Omental fat pad (tissue), 4 donors: Measurements from ENCODE around the gene ERI3. TPM values are rescaled to one million over a fixed set of nuclear protein-coding genes. Genes with fewer than 3 reads are reported as not detected.

Source experiments
- ATAC-seq: fragments of 150-250 bp; one replicate; pipeline ENCODE4 v1.9.1; 2016; ENCODE audit warnings: mild to moderate bottlenecking, moderate library complexity; ENCODE audit not compliant: low FRiP score
- DNase-seq: peaks from one replicate; pipeline ENCODE4 v3.0.0-alpha.2; 2019; ENCODE audit warnings: low spot score
- total RNA-seq, 4 donors: library from RNA; depleted of rRNA; stranded (reverse); fragments of >200 nt; gene quantifications; one replicate each; pipeline ENCODE4 v1.1.0, GENCODE V29; 2016
- TF ChIP-seq, protein P1 (sequence below), 3 donors: fragments of 450-650 bp; IDR thresholded peaks; one replicate each; pipeline ENCODE4 v1.5.1; 2016 to 2017; ENCODE audit warnings: antibody characterized with exemption in 3 of 3, mild to moderate bottlenecking in 3 of 3, moderate library complexity in 2 of 3

The ERI3 gene
- total RNA-seq, 4 donors from 2014 or later = 27.6 to 36.3 (median 31.2) TPM

DNA sequence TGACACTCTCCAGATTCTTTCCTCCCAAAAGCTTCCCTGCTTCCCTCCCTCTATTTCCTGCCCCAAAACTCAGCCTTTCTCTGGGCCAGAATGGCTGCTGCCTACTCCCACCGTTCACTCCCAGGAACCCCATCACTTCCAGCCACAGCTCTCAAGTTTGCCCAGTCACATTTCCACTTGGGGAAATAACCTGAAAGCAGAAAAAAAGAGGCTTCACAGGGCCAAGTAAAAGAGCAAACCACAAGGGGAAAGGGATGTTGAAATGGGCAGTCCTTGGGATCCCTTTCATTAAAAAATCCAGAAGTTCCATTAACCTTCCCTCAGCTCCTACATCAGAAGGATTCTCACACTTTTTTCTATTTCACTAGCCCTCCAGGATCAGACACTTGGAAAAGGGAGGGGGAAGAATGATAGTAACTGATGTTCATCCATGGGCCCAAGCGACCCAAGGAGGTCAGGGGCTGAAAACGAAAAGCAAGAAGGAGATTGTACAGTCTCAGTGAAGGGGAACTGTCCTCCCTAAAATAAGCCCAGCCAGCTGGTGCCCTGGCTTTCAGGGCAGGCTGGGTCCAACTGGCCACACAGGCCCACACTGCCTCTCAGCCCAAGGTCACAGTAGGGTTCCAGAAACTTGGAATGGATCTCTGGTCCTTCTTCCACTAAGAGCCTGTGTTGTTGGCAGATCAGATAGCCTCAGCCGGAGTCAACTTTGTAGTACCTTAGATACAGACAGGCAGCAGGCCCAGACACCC is 92.1 kb downstream of the ERI3 start:
- ATAC-seq = no peak
- TF ChIP-seq, protein P1, sequence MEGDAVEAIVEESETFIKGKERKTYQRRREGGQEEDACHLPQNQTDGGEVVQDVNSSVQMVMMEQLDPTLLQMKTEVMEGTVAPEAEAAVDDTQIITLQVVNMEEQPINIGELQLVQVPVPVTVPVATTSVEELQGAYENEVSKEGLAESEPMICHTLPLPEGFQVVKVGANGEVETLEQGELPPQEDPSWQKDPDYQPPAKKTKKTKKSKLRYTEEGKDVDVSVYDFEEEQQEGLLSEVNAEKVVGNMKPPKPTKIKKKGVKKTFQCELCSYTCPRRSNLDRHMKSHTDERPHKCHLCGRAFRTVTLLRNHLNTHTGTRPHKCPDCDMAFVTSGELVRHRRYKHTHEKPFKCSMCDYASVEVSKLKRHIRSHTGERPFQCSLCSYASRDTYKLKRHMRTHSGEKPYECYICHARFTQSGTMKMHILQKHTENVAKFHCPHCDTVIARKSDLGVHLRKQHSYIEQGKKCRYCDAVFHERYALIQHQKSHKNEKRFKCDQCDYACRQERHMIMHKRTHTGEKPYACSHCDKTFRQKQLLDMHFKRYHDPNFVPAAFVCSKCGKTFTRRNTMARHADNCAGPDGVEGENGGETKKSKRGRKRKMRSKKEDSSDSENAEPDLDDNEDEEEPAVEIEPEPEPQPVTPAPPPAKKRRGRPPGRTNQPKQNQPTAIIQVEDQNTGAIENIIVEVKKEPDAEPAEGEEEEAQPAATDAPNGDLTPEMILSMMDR (IDR thresholded peaks at IDR 0.05) = no peak
- DNase-seq = no peak

DNA sequence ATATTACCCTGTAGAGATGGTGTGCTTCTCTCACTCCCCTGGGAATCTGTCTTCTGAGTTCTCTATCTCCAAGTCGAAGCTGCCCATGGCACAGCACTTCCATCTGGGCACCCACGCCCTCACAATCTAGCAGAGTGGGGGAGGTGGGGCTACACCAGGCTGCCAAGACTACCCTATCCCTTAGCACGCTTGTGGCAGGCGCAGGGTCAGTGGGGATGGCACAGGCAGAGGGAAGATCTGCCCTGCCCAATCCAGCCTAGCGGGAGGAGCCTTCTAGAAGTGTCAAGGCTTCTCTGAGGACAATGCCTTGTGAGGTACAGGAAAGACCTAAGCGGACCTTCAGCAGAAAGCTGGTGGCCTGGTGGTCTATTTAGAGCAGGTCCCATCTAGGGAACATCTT is 92.6 kb downstream of the ERI3 start:
- no peak for DNase-seq
- no peak for ATAC-seq
- TF ChIP-seq, protein P1 (IDR thresholded peaks at IDR 0.05) = no peak

DNA sequence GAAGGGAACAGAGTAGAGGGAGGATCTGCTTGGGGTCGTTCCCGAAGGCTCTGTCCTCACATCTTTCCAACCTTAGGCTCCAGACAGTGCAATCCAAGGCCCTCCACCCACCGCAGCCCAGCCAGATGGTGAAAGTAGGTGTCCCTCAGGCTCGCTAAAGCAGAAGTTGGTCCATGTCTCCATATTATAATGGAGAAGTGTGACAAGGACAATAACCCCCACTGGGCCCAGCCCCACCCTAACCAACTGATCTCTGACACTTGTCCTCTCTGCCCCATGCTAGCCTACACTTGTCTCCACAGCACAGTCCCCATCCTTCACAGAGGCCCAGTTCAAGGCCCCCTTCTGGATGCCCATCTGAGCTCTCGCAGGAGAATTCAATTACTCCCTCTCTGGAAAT is 93.1 kb downstream of the ERI3 start:
- TF ChIP-seq, protein P1 (IDR thresholded peaks at IDR 0.05) = no peak
- ATAC-seq (no peak), DNase-seq (no peak)

DNA sequence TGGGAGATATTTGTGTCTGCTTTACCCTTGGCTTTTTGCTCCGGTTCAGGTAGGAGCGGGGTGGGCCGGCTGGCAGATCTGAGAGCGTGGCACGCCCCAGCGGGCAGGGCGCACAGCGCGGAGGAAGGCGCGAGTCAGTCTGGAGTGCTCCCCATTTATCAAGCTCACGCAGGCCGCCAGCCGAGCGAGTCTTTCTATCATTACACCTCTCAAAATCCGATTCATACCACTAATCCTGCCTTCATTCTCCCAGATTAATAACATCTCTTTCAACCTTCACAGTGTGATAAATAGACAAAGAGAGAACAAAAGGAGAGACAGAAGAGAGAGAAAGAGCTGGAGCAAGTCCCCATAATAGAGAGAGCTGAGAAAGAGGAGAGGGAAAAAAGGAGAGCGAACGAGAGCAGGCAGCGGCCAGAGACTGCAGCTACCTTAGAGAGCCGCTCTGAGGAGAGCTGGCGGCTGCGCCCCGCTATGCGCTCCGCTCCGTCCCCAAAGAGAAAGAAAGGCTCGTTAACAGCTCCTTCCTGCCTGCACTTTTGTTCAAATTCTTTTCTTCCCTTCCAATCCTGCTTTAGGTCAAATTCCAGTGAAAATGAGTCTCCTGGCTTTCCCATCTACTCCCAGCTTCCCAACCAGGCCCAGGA is 93.8 kb downstream of the ERI3 start:
- DNase-seq (no peak), ATAC-seq (no peak)
- TF ChIP-seq, protein P1 (IDR thresholded peaks at IDR 0.05) = no peak

DNA sequence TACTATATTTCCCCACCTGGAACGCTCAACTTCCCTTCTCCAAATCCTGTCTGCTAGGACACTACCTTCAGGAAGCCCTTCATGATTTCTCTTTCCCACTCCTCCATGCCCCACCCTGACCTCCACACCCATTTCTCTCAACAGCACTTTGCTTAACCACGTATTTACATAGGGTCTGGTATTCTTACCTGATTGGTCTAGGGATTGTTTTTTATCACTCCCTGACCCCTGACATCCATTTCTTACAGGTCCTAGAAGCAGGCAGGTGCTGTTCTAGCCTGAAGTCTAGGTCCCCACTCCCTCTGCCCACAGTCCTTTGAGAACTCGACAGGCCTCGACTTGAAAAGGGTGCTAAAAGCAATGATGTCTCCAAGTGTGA is 94.3 kb downstream of the ERI3 start:
- DNase-seq (no peak), ATAC-seq (no peak)
- TF ChIP-seq, protein P1 (IDR thresholded peaks at IDR 0.05) = no peak

DNA sequence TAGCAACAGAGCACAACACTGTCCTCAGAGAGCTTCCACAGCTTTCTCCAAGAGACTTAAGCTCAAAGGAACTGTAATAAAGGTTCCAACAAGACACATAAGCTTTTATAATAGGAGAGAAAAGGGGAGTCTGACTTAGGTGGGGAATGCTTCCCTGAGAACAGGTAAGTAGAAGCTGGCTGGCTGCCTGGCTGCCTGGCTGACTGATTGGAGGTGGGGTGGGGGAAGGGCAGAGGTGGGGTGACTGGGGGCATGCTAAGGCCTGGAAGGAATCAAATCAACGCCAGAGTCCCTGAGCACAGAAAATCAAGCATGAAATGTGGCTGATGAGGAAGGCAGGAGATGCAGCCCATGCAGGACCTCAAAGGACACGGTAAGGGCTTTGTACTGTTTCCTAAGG is 96.0 kb downstream of the ERI3 start:
- DNase-seq (no peak), ATAC-seq (no peak)
- TF ChIP-seq, protein P1 (IDR thresholded peaks at IDR 0.05) = no peak
